Stomach (tissue), 9 donors: ENCODE results near the gene CHRNB1. TPM values are rescaled to one million over a fixed set of nuclear protein-coding genes. Genes with fewer than 3 reads are reported as not detected.

Source experiments
- DNase-seq, 2 donors: peaks; one replicate each; pipeline versions ENCODE4 v3.0.0 to v3.0.0-alpha.2; 2013 to 2019
- H3K27ac ChIP-seq, 5 donors: fragments of 200-600 bp in 4 of 5; sonication (generic) in 4 of 5; one replicate each; pipeline ENCODE4 v1.5.1; 2013 to 2019; ENCODE audit warnings: mild to moderate bottlenecking in 1 of 5, moderate library complexity in 1 of 5
- H3K27me3 ChIP-seq, 3 donors: fragments of 200-600 bp; sonication (generic); one replicate each; pipeline ENCODE4 v1.5.1; 2017 to 2019; ENCODE audit warnings: mixed run types in 1 of 3
- H3K36me3 ChIP-seq, 4 donors: fragments of 200-600 bp; sonication (generic); 1 replicate in 3 of 4; 2 replicates in 1 of 4; pipeline ENCODE4 v1.5.1; 2016 to 2019
- H3K4me1 ChIP-seq, 4 donors: fragments of 200-600 bp; sonication (generic); one replicate each; pipeline ENCODE4 v1.5.1; 2016 to 2019
- H3K4me3 ChIP-seq, 4 donors: fragments of 200-600 bp; sonication (generic) in 3 of 4; one replicate each; pipeline ENCODE4 v1.5.1; 2016 to 2019; ENCODE audit warnings: mild to moderate bottlenecking in 1 of 4
- H3K9me3 ChIP-seq, 4 donors: fragments of 200-600 bp; sonication (generic); one replicate each; pipeline ENCODE4 v1.5.1; 2016 to 2019
- EP300 ChIP-seq: sonication (generic); formaldehyde crosslinking; IDR thresholded peaks from one replicate; pipeline ENCODE4 v1.6.1; 2017; ENCODE audit warnings: antibody characterized with exemption
- POLR2A ChIP-seq, 4 donors: fragments of 450-650 bp; IDR thresholded peaks; one replicate each; pipeline ENCODE4 v1.6.1; 2016; ENCODE audit warnings: antibody characterized with exemption in 4 of 4, control low read depth in 2 of 4, mild to moderate bottlenecking in 1 of 4, moderate library complexity in 1 of 4
- POLR2AphosphoS5 ChIP-seq, 3 donors: sonication (generic); formaldehyde crosslinking; IDR thresholded peaks; one replicate each; pipeline ENCODE4 v1.6.1; 2016; ENCODE audit warnings: antibody characterized with exemption in 3 of 3
- WGBS, 5 donors: extraction: QIAGEN DNeasy Blood & Tissue Kit in 3 of 5; methylation state at CpG; one replicate each; pipeline versions ENCODE4 v1.1.5 to v1.1.7; 2013 to 2018; 5-methylcytosine and 5-hydroxymethylcytosine counted together
- intact Hi-C: fragments of 100-400 bp; cut with DNase I; formaldehyde crosslinking; loops from one replicate; pipeline ENCODE4 v1.15.1; 2023; ENCODE audit warnings: low total_unique reads
- polyA plus RNA-seq, 3 donors: library from polyadenylated mRNA; stranded (reverse); fragments of 200-250 nt; gene quantifications; one replicate each; pipeline ENCODE4 v1.2.3, GENCODE V29; 2013
- total RNA-seq, 5 donors: library from RNA; depleted of rRNA; stranded (reverse); fragments of >200 nt; gene quantifications; one replicate each; pipeline versions ENCODE4 v1.1.0 to v1.2.3, GENCODE V29; 2014 to 2016
- TF ChIP-seq, protein P1 (sequence below), 7 experiments: fragments of 450-650 bp in 4 of 7; fragments of 200-600 bp in 3 of 7; sonication (generic) in 3 of 7; IDR thresholded peaks; one replicate each; pipeline ENCODE4 v1.5.1; 2016 to 2019; ENCODE audit warnings: antibody characterized with exemption in 7 of 7, control low read depth in 2 of 7, mild to moderate bottlenecking in 1 of 7
- donor health status: healthy with polysubstance abuse.
- donor health status: Bipolar disorder and iron deficiency.
- donor health status: healthy.

Gene CHRNB1
- total and polyA plus RNA-seq, 8 donors: 1.8 to 12.0 (median 7.8) TPM; not detected in 2

DNA sequence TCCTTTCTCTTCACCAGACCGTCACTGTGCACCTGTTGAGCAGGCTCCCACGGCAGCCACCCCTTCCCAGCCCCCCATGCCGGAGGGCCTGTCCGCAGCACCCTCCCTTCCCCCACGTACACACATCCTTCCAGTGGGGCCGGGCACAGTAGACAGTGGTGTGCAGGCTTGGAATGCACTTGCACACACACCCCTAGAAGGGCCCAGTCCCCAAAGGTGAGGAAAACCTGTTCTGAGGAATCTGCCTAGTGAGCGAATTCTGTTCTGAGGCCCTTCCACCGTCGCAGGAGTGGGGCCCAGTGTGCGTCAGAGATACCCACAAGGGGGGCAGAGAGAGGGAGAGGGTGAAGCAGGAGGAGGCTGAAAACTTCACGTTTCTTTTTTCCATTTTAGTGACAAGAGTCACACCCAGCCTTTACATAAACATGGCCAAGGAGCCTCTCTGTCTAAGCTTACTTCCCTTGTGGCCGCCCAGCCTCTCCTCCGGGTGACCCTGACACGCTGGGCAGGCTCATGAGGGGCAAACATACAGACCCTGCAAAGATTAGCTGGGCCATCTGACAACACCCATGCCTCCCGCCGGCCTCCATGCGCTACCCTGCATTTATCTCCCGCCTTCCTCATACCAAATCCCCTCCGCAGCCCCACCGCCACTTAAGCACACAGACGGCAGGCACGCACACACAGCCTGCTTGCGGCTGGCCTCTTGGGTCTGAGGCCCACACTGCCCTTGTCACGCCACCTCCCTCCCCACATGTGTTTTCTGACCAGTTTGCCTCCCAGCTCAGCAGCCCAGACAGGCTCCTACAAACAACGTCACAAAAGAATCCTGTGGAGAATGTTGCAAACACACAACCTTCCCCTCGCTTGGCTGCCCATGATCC is 32.8 kb downstream of the CHRNB1 start:
- no peaks in the 10 kb centered on the region for H3K27me3 ChIP-seq
- H3K4me3 ChIP-seq: peak overlapping the region; percentile 87 to 99 (median 96)
- peak; percentile 60 to 89 for DNase-seq
- H3K4me1 ChIP-seq: peaks cover 38 to 85% (median 65%) of the 10 kb centered on the region in 4 donors
- no peaks in the 10 kb centered on the region for H3K9me3 ChIP-seq
- intact Hi-C loops: loop anchor here (5.0 kb wide), 1 partner anchor 40 kb away; the partner anchor contains the start of genes FGF11 and TMEM102
- H3K36me3 ChIP-seq: no peaks in the 10 kb centered on the region
- 13 to 20% (median 14%) methylated on average over 26 of the region's 26 CpGs for WGBS, 5 donors
- peak overlapping the region; percentile 97 to 100 (median 100) for H3K27ac ChIP-seq
- TF ChIP-seq, protein P1, sequence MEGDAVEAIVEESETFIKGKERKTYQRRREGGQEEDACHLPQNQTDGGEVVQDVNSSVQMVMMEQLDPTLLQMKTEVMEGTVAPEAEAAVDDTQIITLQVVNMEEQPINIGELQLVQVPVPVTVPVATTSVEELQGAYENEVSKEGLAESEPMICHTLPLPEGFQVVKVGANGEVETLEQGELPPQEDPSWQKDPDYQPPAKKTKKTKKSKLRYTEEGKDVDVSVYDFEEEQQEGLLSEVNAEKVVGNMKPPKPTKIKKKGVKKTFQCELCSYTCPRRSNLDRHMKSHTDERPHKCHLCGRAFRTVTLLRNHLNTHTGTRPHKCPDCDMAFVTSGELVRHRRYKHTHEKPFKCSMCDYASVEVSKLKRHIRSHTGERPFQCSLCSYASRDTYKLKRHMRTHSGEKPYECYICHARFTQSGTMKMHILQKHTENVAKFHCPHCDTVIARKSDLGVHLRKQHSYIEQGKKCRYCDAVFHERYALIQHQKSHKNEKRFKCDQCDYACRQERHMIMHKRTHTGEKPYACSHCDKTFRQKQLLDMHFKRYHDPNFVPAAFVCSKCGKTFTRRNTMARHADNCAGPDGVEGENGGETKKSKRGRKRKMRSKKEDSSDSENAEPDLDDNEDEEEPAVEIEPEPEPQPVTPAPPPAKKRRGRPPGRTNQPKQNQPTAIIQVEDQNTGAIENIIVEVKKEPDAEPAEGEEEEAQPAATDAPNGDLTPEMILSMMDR (IDR thresholded peaks at IDR 0.05): no peak
- TF ChIP-seq POLR2AphosphoS5 (IDR thresholded peaks at IDR 0.05) (peak; percentile 18 to 64 (median 43)), EP300 (no peak), POLR2A (IDR thresholded peaks at IDR 0.05) (no peak)

DNA sequence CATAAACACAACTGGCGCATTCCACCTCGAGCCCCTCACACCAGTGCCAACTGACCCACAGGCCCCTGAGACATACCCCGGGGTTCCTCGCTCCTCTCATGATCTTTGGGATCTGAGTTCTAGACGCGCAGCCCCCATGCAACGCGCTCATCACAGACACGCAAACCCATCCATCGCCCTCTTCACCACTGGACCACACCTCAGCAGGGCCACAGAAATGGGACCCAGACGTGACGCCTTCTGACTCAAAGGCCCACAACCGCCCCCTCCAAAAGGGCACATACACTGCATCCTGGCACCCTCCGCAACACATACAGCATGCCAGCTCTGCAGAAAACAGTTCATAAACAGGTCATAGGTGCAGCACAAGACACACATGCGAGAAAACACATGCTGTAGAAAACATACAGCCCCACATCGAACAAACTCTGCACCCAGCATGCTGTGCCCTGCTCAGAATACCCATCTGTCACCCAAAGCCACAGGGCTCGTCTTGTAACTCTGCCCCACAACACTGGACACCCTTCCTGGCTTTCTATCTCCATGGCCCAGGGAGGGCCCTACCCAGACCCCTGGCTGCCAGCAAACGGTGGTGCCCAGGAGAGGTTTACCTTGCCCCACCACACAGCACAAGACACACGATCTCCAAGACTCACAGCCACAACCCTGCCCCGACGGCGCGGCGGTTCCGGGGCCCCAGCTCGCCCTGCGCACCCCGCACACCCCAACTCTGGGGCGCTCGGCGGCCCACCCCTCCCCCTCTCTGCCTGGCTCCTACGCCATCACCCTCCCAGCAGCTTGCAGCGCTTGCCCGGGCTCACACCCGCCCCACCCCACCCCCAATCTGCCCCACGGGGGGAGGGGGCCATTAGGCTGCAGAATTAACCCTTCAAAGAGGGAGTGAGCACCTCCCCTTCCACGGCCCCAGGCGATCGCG is 33.7 kb downstream of the CHRNB1 start:
- peak overlapping the region; percentile 87 to 99 (median 96) for H3K4me3 ChIP-seq
- no peaks in the 10 kb centered on the region for H3K36me3 ChIP-seq
- DNase-seq: peak; percentile 55 to 86
- H3K27ac ChIP-seq: peak overlapping the region; percentile 97 to 100 (median 100)
- no peak for TF ChIP-seq POLR2AphosphoS5 (IDR thresholded peaks at IDR 0.05)
- TF ChIP-seq POLR2A (IDR thresholded peaks at IDR 0.05): no peak
- TF ChIP-seq EP300: no peak
- TF ChIP-seq, protein P1 (IDR thresholded peaks at IDR 0.05): no peak
- peaks cover 38 to 85% (median 69%) of the 10 kb centered on the region in 4 donors for H3K4me1 ChIP-seq
- WGBS, 5 donors: 7 to 25% (median 16%) methylated on average over 17 to 39 of the region's 40 CpGs
- intact Hi-C loops: loop anchor here (5.0 kb wide), 1 partner anchor 41 kb away; the partner anchor contains the start of genes FGF11 and TMEM102
- H3K27me3 ChIP-seq: no peaks in the 10 kb centered on the region
- H3K9me3 ChIP-seq: no peaks in the 10 kb centered on the region

DNA sequence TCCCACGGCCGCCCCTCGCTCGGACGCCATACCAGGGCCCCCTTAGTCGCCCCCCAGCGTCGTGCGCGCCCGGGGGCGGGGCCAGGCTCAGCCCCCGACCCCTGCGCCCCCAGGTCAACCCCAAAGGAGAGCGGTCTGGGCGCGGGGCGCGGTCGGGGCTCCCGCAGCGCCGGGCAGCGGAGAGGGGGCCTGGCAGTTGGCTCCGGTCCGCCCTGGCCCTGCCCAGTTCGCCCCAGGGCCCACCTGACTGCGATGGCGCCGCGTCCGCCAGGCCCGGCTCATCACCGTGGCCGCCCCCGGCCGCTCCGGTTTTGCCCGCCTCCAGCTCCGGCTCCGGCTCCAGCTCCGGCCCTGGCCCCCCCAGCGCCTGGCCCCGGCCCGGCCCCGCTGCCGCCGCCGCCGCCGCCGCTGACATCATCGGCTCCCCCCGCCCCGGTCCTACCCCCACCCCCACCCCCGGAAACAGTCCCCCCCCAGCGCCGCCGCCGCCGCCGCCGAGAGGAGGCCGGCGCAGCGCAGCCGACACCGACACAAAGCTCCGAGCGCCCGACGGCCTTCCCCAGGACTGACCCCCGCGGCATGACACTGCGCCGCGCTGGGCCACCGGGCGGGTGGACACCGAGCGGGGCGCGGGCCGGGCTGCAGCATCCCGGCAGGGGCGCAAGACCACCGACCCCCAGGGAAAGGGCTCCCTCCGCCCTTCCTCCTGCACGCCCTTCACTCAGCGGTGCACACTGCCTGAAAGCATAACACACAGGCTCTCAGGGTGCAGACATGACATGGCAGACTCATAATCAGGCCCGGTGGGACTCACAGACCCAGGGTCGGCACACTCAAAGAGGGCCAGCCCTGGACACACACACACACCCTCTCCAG is 34.6 kb downstream of the CHRNB1 start, which contains the start of gene ZBTB4:
Gene ZBTB4, minus strand, starts transcription at position 419 of the 876 bp plus-strand sequence. CDS start 12,830 bp downstream, outside the sequence.
- H3K9me3 ChIP-seq: no peaks in the 10 kb centered on the region
- peak within 1 kb of the TSS; percentile 87 to 99 (median 96) for H3K4me3 ChIP-seq
- peak in 1 of 4 donors; percentile 24 for TF ChIP-seq POLR2A (IDR thresholded peaks at IDR 0.05)
- peak in 2 of 3 donors; percentile 35 to 70 for TF ChIP-seq POLR2AphosphoS5 (IDR thresholded peaks at IDR 0.05)
- no peak for TF ChIP-seq EP300
- TF ChIP-seq, protein P1 (IDR thresholded peaks at IDR 0.05): no peak
- intact Hi-C loops: loop anchor here (5.0 kb wide), 1 partner anchor 42 kb away; the partner anchor contains the start of genes FGF11 and TMEM102
- DNase-seq: peak; percentile 65 to 87
- H3K27ac ChIP-seq: peak within 1 kb of the TSS; percentile 97 to 100 (median 100)
- no peaks in the 10 kb centered on the region for H3K27me3 ChIP-seq
- WGBS, 5 donors: 0 to 1% (median 1%) methylated on average over 21 to 92 of the region's 92 CpGs
- peaks cover 38 to 78% (median 67%) of the 10 kb centered on the region in 4 donors for H3K4me1 ChIP-seq
- H3K36me3 ChIP-seq: no peaks in the 10 kb centered on the region
